ENCODE results near the gene WIPI1. TPM values are rescaled to one million over a fixed set of nuclear protein-coding genes. Genes with fewer than 3 reads are reported as not detected.

The WIPI1 gene
- total and polyA plus RNA-seq, 9 of the 15 experiments (the other 6 are each of a cell fraction or from before 2014, with no cell fraction given) = 3.7 to 23.5 (median 11.8) TPM

DNA sequence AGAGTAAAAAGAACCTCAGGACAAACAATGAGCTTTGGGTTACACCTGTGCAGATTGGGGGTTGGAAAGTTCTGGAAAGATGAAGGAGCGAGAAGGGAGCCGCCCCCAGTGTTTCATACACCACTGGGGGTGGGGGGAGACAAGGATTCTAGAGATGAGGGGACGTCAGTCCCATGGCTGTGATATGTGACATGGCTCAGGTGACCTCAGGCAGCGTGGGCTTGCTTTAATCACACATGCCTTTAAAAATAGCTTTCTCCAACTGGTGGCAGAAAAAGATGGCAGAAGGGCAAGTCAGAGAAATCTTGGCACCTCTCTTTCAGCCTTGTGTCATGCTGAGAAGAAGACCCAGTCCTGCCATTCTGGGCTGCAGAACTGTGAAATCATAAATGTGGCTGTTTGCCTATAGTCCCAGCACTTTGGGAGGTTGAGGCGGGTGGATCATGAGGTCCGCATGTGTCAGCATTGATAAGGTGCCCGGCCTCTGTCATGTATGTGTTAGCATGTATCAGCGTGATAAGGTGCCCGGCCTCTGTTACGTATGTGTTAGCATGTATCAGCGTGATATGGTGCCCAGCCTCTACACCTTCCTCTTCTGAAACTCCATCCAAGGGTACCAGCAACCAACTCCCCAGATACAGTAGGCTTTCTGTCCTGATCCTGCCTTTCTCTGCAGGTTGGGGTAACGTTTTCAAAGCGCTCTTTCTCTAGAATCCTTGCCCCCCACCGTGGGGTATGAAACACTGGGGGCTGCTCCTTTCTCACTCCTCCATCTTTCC lies 25.0 kb downstream of the WIPI1 start:
- Histone ChIP-seq H4K20me1 (replicated peaks; ENCODE audit: control insufficient read depth, insufficient read depth, low read length) (no peaks in the 10 kb centered on the region; the same call in 1 of the 2 replicates), H3K27me3 (ENCODE audit: control insufficient read depth in 2 of 2, insufficient read depth in 2 of 2, low read length in 2 of 2) (no peaks in the 10 kb centered on the region), H3K79me2 (ENCODE audit: control insufficient read depth, insufficient read depth, low read length) (no peaks in the 10 kb centered on the region), H3K4me2 (ENCODE audit: insufficient read depth, low read length) (no peak overlapping the region), H3K9ac (ENCODE audit: insufficient read depth in 1 of 2, low read depth in 2 of 2, low read length in 2 of 2) (no peak overlapping the region), H2AFZ (ENCODE audit: low read depth, low read length) (no peak overlapping the region), H3K36me3 (ENCODE audit: control insufficient read depth, insufficient read depth, low read length) (peaks cover 2% of the 10 kb centered on the region; the same call in 1 of the 3 replicates), H3K9me1 (ENCODE audit: control insufficient read depth, insufficient read depth, low read length) (no peaks in the 10 kb centered on the region), H3K27ac (ENCODE audit: extremely low read depth, low read depth, low read length) (no peak overlapping the region), H3K9me3 (replicated peaks; ENCODE audit: control insufficient read depth, insufficient read depth, low read depth, low read length) (no peaks in the 10 kb centered on the region), H3K4me3 (no peak overlapping the region), H3K4me1 (replicated peaks in 1 of 2; ENCODE audit: control insufficient read depth in 2 of 2, insufficient read depth in 2 of 2, low read length in 2 of 2) (peaks cover 8 to 13% of the 10 kb centered on the region in 2 experiments; a peak in 4 of 5 replicates)
- BruUV-seq (replicated peaks) = no TSS peak
- DNase-seq (ENCODE audit: extremely low read depth in 1 of 4, low spot score in 3 of 4) (no peak), FAIRE-seq (no peak), ATAC-seq (no peak)
- WGBS (ENCODE audit: insufficient coverage, low coverage, missing lambda C conversion rate) = 64% methylated on average over 14 of the region's 14 CpGs
- ChIA-PET CTCF (ENCODE audit: low intra/inter-chr PET ratio) (interaction anchor here (0.6 kb wide), 1 partner anchor 169 kb away, joined by 3 read pairs; no protein-coding TSS in a partner anchor), POLR2A (interaction anchor here (0.6 kb wide), 1 partner anchor 23 kb away, joined by 3 read pairs; no protein-coding TSS in a partner anchor)
- intact Hi-C loops (cut with micrococcal nuclease) = loop anchor here (10.0 kb wide), 1 partner anchor 167 kb away; no protein-coding TSS in a partner anchor
- in situ Hi-C loops (cut with MboI) = no loop called here
- TF ChIP-seq CBFA2T3 (IDR thresholded peaks at IDR 0.05) = no peak
- TF ChIP-seq ZBTB8A (IDR thresholded peaks at IDR 0.05; ENCODE audit: partially characterized antibody) = no peak
- TF ChIP-seq KDM2B (CRISPR knock-in tag; IDR thresholded peaks at IDR 0.05) = no peak
- no peak for TF ChIP-seq MCM5 (IDR thresholded peaks at IDR 0.05; ENCODE audit: low read depth)
- TF ChIP-seq KDM4B (IDR thresholded peaks at IDR 0.05; ENCODE audit: borderline replicate concordance in 2 of 2, low read depth in 1 of 2) = no peak
- no peak for TF ChIP-seq CBX5 (IDR thresholded peaks at IDR 0.05; ENCODE audit: borderline replicate concordance, low read depth)
- TF ChIP-seq ZNF507 (tag; conservative IDR thresholded peaks at IDR 0.05) = no peak
- no peak for TF ChIP-seq SIN3B (IDR thresholded peaks at IDR 0.05; ENCODE audit: low read depth)

Data from K562 (cell line).